ENCODE measurements around the gene STS.

GRCh38 chrX:7146020-7146702 is 1.4 kb upstream of the STS start:
- TF ChIP-seq CTCF (IDR thresholded peaks at IDR 0.05 in 2 of 3, conservative IDR thresholded peaks at IDR 0.05 in 1 of 3; ENCODE audit: control insufficient read depth in 2 of 3, extremely low read depth in 1 of 3, insufficient read depth in 1 of 3, low read depth in 3 of 3, low read length in 3 of 3) (no peak), TAF1 (IDR thresholded peaks at IDR 0.05; ENCODE audit: borderline replicate concordance, low read depth, low read length) (no peak; the same call in 1 of the 2 replicates), HCFC1 (IDR thresholded peaks at IDR 0.05; ENCODE audit: low read length) (no peak), PRDM15 (CRISPR knock-in tag; IDR thresholded peaks at IDR 0.05) (no peak), POLR2A (IDR thresholded peaks at IDR 0.05; ENCODE audit: low read depth, low read length) (no peak), RAD21 (IDR thresholded peaks at IDR 0.05; ENCODE audit: insufficient read depth, low read depth, low read length) (no peak), POLR2AphosphoS5 (IDR thresholded peaks at IDR 0.05; ENCODE audit: low read length) (no peak), CEBPB (IDR thresholded peaks at IDR 0.05; ENCODE audit: borderline replicate concordance in 1 of 2, low read depth in 2 of 2, low read length in 2 of 2) (no peak)

All from GM12878 (cell line).